ENCODE data around the gene ATP8B4. TPM values are rescaled to one million over a fixed set of nuclear protein-coding genes. Genes with fewer than 3 reads are reported as not detected.

The ATP8B4 gene
- total RNA-seq, 1 donor from 2014 or later: 9.4 TPM

GRCh38 chr15:49988766-49989165, 130.3 kb downstream of the ATP8B4 start:
- TF ChIP-seq, protein P1, sequence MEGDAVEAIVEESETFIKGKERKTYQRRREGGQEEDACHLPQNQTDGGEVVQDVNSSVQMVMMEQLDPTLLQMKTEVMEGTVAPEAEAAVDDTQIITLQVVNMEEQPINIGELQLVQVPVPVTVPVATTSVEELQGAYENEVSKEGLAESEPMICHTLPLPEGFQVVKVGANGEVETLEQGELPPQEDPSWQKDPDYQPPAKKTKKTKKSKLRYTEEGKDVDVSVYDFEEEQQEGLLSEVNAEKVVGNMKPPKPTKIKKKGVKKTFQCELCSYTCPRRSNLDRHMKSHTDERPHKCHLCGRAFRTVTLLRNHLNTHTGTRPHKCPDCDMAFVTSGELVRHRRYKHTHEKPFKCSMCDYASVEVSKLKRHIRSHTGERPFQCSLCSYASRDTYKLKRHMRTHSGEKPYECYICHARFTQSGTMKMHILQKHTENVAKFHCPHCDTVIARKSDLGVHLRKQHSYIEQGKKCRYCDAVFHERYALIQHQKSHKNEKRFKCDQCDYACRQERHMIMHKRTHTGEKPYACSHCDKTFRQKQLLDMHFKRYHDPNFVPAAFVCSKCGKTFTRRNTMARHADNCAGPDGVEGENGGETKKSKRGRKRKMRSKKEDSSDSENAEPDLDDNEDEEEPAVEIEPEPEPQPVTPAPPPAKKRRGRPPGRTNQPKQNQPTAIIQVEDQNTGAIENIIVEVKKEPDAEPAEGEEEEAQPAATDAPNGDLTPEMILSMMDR (IDR thresholded peaks at IDR 0.05): no peak

DNA sequence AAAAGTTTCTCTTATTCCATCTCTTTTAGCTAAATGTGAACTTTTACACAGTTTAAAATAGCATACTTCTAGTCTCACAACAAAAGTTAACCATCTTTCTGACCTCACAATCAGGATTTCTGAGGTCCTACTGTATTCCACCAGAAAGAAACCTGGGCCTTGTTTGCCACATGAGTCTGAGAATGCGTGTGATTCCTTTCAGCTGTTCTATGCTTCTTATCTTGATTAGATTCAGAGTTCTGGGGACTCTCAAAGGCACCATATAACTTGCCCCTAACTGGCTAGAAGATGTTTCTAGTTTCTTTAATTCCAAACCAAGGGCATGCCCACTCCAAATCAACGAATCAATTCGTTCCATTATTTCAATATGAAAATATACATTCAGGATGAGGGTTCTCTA, 131.1 kb downstream of the ATP8B4 start:
- Histone ChIP-seq H3K4me3 (no peak overlapping the region), H3K27ac (no peak overlapping the region), H3K36me3 (no peaks in the 10 kb centered on the region), H3K4me1 (no peaks in the 10 kb centered on the region), H3K9me3 (no peaks in the 10 kb centered on the region), H3K27me3 (no peaks in the 10 kb centered on the region)
- TF ChIP-seq, protein P1 (IDR thresholded peaks at IDR 0.05): no peak
- ATAC-seq: no peak
- no peak for DNase-seq
- intact Hi-C loops (cut with DNase I): no loop called here

More at GRCh38 chr15:49988766-49989165, 130.3 kb downstream of the ATP8B4 start:
- Histone ChIP-seq H3K36me3 (no peaks in the 10 kb centered on the region), H3K27me3 (no peaks in the 10 kb centered on the region), H3K9me3 (no peaks in the 10 kb centered on the region), H3K4me1 (no peaks in the 10 kb centered on the region), H3K4me3 (no peak overlapping the region), H3K27ac (no peak overlapping the region)
- intact Hi-C loops (cut with DNase I): no loop called here
- ATAC-seq: no peak
- DNase-seq: no peak

- H3K9me3 ChIP-seq: no peaks in the 10 kb centered on the region
- no peaks in the 10 kb centered on the region for H3K27me3 ChIP-seq
- DNase-seq: no peak
- TF ChIP-seq, protein P1 (IDR thresholded peaks at IDR 0.05): no peak
- H3K27ac ChIP-seq: no peak overlapping the region
- no peak for ATAC-seq
- H3K4me3 ChIP-seq: no peak overlapping the region
- intact Hi-C loops (cut with DNase I): no loop called here
- H3K36me3 ChIP-seq: no peaks in the 10 kb centered on the region
- no peaks in the 10 kb centered on the region for H3K4me1 ChIP-seq
These were observed 131.7 kb downstream of the ATP8B4 start for GRCh38 chr15:49987198-49987785.

GRCh38 chr15:49986326-49986725, 132.7 kb downstream of the ATP8B4 start:
- no peak overlapping the region for H3K27ac ChIP-seq
- H3K36me3 ChIP-seq: no peaks in the 10 kb centered on the region
- DNase-seq (no peak), ATAC-seq (no peak)
- H3K9me3 ChIP-seq: no peaks in the 10 kb centered on the region
- intact Hi-C loops (cut with DNase I): no loop called here
- no peaks in the 10 kb centered on the region for H3K27me3 ChIP-seq
- no peak overlapping the region for H3K4me3 ChIP-seq
- H3K4me1 ChIP-seq: no peaks in the 10 kb centered on the region
- TF ChIP-seq, protein P1 (IDR thresholded peaks at IDR 0.05): no peak

GRCh38 chr15:49985463-49985862, 133.6 kb downstream of the ATP8B4 start:
- no peaks in the 10 kb centered on the region for H3K27me3 ChIP-seq
- H3K4me3 ChIP-seq: no peak overlapping the region
- ATAC-seq: no peak
- H3K4me1 ChIP-seq: no peaks in the 10 kb centered on the region
- no peak overlapping the region for H3K27ac ChIP-seq
- DNase-seq: no peak
- H3K9me3 ChIP-seq: no peaks in the 10 kb centered on the region
- H3K36me3 ChIP-seq: no peaks in the 10 kb centered on the region
- TF ChIP-seq, protein P1 (IDR thresholded peaks at IDR 0.05): no peak
- intact Hi-C loops (cut with DNase I): no loop called here

DNA sequence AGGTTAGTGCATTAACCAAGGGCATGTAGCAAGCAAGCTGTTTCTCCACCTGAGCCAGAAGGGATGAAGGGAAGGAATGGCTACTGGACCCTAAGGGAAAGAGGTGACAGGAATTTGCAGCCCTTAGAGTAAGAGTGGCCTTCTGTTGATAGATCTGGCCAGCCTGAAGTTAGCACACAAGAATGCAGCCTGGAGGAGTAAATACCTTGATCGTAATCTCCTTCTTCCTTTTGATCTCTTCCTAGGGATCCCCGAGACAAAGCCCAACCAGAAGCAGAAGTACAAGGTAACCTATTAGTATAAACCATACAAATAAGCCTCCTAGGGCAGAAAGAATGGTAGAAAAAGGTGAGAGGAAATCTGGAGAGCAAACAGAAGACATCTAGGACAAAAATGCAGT, 134.6 kb downstream of the ATP8B4 start:
- no peak overlapping the region for H3K27ac ChIP-seq
- DNase-seq: no peak
- no peaks in the 10 kb centered on the region for H3K4me1 ChIP-seq

More for the DNA sequence above, 134.6 kb downstream of the ATP8B4 start:
- H3K27me3 ChIP-seq: no peaks in the 10 kb centered on the region
- ATAC-seq: no peak
- no peaks in the 10 kb centered on the region for H3K36me3 ChIP-seq
- H3K4me3 ChIP-seq: no peak overlapping the region
- H3K9me3 ChIP-seq: no peaks in the 10 kb centered on the region
- intact Hi-C loops (cut with DNase I): no loop called here
- TF ChIP-seq, protein P1 (IDR thresholded peaks at IDR 0.05): no peak

All from upper lobe of right lung (tissue), 1 donor.